AG10803 (cell line): ENCODE data around the gene LAPTM5.

Source experiments
- DNase-seq: peaks from one replicate; pipeline ENCODE4 v3.0.0; 2010; ENCODE audit warnings: low read depth
- H3K4me3 ChIP-seq: 2 replicates; pipeline ENCODE4 v1.5.1; 2011; ENCODE audit warnings: mild to moderate bottlenecking, low read length, control low read depth
- TF ChIP-seq, protein P1 (sequence below): conservative IDR thresholded peaks from 2 replicates; pipeline ENCODE4 v1.5.1; 2011; ENCODE audit warnings: mild to moderate bottlenecking, low read length, control low read depth, inconsistent platforms

The LAPTM5 gene

DNA sequence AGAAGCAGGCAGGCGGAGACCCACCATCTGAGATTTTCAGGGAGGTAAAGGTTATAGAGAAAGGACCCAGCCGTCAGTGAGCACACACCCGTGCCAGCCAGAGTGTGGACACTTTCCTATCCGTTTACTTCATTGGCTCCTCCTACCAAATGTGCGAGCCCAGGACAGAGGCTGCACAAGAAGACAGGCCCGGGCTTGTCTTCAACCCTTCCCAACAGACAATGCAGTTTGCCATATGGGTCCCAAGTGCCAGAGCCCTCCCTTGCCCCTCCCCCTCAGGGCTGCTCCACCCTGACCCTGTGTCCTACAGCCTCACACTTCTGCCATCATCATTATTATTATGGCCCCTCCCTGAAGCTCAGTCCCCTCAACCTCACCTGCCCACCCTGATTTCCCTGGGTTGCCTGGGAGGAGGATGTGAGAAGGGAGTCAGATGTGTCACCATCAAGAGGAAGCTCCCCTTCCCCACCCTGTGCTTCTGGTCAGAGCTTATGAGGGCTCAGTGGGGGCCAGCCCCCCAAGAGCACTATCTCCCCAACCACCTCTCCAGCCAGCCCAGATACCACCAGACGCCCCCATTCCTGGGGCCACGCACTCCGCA lies 9.4 kb downstream of the LAPTM5 start:
- TF ChIP-seq, protein P1, sequence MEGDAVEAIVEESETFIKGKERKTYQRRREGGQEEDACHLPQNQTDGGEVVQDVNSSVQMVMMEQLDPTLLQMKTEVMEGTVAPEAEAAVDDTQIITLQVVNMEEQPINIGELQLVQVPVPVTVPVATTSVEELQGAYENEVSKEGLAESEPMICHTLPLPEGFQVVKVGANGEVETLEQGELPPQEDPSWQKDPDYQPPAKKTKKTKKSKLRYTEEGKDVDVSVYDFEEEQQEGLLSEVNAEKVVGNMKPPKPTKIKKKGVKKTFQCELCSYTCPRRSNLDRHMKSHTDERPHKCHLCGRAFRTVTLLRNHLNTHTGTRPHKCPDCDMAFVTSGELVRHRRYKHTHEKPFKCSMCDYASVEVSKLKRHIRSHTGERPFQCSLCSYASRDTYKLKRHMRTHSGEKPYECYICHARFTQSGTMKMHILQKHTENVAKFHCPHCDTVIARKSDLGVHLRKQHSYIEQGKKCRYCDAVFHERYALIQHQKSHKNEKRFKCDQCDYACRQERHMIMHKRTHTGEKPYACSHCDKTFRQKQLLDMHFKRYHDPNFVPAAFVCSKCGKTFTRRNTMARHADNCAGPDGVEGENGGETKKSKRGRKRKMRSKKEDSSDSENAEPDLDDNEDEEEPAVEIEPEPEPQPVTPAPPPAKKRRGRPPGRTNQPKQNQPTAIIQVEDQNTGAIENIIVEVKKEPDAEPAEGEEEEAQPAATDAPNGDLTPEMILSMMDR: no peak
- peak; percentile 63 for DNase-seq
- H3K4me3 ChIP-seq: no peak overlapping the region

DNA sequence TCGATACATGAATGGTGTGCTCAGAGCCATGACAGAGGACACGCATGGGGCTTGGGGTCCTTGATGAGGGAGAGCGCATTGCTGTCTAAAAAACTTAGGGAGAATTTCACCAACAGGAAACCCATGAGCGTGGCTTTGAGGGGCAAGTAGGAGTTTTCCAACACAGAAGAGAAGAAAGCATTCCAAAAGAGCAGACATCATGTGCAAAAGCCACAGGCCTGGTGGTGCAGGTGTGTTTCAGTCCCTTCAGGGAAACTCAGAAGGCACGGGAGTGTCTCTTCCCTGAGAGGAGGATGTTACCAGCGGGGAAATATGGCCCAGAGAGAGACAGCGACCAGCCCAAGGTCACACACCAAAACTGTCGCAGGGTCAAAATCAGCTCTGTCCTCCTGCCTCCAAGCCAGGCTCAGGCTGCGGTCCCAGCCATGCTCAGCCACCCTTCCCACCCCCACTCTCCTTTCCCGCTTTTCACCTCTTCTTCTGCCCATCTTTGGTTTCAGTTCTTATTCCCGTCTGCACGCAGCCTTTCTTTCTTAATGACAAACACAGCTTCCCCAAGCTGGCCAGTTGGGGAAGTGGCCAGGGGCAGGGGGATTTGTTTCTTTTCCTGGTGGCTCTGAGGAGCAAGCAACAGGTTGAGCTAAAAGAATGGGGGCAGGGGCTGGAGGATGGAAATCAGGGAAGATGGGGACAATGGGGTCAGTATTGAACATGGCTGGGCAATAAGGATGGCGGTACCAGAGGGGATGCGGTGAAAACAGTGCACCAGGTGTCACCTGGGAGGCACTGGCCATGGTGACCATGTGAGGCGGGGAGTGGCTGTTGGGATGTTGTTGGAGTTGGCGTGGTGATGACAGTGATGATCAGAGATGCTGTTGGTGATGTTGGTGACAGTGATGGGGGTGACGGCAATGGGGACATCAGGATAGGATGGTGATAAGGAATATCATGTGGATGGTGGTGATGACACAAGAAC lies 10.3 kb downstream of the LAPTM5 start:
- no peak for DNase-seq
- H3K4me3 ChIP-seq: no peak overlapping the region
- TF ChIP-seq, protein P1: no peak

DNA sequence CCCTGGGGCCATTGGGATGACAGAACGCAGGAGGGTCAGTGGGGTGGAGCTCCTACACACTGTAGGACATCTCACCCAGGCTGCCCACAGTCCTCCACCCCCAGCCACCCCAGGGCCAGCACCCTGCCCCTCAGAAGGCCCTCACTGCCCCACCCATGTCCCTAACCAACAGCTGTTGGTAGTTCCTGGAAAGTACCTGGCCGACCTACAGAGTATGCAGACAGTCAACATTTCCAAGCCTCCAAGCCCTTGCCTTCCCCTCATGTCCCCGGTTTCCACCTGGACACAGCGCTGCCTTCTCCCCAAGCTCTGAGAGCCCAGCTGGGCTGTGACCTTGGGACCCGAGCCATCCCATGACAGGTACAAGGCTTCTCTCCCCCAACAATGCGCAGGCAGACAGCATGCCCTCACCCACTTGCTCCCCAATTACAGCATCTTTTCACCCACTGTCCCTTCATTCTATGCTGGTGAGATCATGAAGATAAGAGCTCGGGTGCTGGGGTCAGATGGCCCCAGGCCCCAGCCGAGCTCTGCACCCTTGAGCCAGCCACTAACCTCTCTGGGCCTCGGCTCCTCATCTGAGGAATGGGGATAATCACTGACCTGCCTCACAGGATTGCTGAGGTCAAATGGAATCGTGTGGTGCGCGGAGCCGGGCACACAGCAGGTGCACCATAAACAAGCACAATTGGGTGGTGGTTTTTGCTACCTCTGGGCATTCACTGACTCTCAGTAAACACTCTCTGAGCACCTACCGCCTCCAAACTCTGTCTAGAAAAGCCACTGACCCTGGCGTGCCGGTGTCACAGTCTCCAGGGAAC lies 11.2 kb downstream of the LAPTM5 start:
- H3K4me3 ChIP-seq: no peak overlapping the region
- no peak for DNase-seq
- TF ChIP-seq, protein P1: no peak

DNA sequence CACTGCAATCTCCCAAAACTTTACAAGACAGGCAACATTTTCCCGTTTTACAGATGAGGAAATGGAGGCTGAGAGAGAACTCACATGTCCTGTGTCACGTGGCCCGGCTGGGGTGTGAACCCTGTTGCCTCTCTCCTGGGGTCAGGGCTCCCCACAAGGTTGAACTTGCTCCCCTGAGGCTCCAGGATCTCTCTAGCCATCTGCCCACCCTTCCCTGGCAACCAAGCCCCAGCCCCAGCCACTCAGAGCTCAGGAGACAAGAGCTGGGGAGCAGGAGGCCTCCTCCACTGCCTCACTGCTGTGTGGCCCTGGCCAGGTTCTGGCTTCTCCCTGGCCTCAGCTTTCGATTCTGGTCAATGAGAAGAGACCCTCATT lies 11.8 kb downstream of the LAPTM5 start:
- no peak for DNase-seq
- TF ChIP-seq, protein P1: no peak
- H3K4me3 ChIP-seq: no peak overlapping the region

DNA sequence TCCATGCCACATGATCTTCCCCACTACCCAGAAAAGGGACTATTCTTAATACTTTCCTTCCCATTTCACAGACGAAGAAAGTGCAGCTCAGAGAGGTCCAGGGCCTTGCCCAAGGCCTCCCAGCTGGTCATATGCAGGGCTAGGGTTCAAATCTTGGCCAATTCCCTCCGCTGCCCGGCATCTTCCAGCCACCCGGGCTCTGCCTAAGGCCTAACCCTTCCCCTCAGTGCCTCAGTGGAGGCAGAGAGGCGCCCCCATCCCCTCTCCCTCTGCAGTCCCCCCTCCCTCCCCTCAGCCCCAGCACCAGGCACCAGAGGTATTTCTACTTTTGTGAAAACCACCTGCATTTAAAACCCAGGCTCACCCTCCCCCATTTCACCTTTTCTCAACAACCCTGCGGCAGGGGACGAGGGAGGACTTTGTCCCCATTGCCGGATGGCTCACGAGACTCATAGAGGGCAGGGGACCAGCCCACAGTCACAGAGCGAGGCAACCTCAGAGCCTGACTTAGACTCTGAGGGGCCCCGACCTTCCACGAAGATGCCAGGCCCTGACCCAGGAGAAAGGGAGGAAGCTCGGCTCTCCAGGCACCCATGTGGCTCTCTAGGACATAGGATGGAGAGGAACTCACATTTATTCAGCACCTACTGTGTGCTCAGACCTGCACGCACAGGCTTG lies 12.3 kb downstream of the LAPTM5 start:
- H3K4me3 ChIP-seq: no peak overlapping the region
- DNase-seq: no peak
- TF ChIP-seq, protein P1: no peak

DNA sequence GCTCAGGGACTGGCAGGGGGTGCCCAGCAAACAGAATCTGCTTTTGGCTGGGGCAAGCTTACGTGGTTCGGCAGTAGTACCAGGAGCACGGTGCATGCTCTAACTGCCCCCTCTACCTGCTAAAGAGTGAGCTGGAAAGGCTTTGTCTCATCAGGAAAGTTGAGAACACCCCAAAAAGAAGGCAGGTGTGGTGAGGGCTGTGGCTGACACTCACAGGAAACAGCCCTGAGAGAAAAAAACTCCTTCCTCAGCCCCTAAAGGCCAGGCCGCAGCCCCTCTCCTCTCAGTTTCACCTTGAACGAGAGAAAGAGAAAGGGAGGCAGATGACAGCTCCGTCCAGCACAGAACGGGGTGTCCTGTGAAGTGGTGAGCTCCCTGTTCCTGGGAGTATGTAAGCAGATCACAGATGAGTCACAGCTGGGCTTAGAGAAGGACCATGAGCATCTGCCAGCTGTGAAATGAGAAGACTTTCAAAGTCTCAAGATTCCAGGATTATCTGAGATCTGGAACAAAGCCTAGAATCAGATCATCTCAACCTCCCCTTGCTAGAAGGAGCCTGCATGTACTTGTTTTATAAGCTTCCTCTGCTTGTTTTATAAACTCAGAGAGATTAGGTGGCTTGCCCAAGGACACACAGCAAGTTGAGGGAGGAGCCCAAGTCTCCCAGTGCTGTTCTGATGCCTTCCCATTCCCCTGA lies 13.4 kb downstream of the LAPTM5 start:
- peak; percentile 41 for DNase-seq
- TF ChIP-seq, protein P1: no peak
- H3K4me3 ChIP-seq: no peak overlapping the region
